IMR-90 (cell line): ENCODE results near the gene ATP2B2. TPM values are rescaled to one million over a fixed set of nuclear protein-coding genes. Genes with fewer than 3 reads are reported as not detected.

ENCODE experiments used
- ATAC-seq: fragments of 200-7000 bp; cut with Tn5 transposase; 2 replicates; pipeline ENCODE4 v1.9.1; 2020; ENCODE audit warnings: low read depth, mild to moderate bottlenecking, moderate library complexity
- BruUV-seq: library from RNA; stranded (reverse); fragments of 400-500 nt; replicated peaks from 2 replicates; lab custom pipeline; 2021; lab: Mats Ljungman, UMichigan
- CTCF ChIA-PET: fragments of 300-600 bp; formaldehyde crosslinking; extraction: SDS; loops from one replicate; lab custom pipeline; 2021; ENCODE audit warnings: antibody characterized with exemption; lab: Yijun Ruan, JAX
- POLR2A ChIA-PET: fragments of 300-600 bp; sonication (Branson Sonifier 250); formaldehyde crosslinking; loops from one replicate; lab custom pipeline; 2022; ENCODE audit warnings: antibody characterized with exemption; ENCODE audit not compliant: unreplicated experiment; lab: Charles Lee
- DNase-seq: peaks from one replicate; pipeline ENCODE4 v3.0.0; 2013
- H2AFZ ChIP-seq: replicated peaks from 2 replicates; pipeline ENCODE3; 2013; ENCODE audit warnings: low read length, mild to moderate bottlenecking; ENCODE audit not compliant: poor library complexity
- H2AK5ac ChIP-seq: 2 replicates; pipeline ENCODE4 v1.6.1; 2013; ENCODE audit warnings: low read depth, low read length, inconsistent platforms
- H2AK9ac ChIP-seq: replicated peaks from 2 replicates; pipeline ENCODE3; 2013; ENCODE audit warnings: mild to moderate bottlenecking, low read depth, low read length, moderate library complexity; ENCODE audit not compliant: poor library complexity
- H2BK120ac ChIP-seq: 2 replicates; pipeline ENCODE4 v1.6.1; 2013; ENCODE audit warnings: low read depth, low read length, inconsistent platforms
- H2BK15ac ChIP-seq: 3 replicates; pipeline ENCODE4 v1.6.1; 2013; ENCODE audit warnings: low read depth, low read length, inconsistent platforms
- H2BK20ac ChIP-seq: 2 replicates; pipeline ENCODE4 v1.6.1; 2013; ENCODE audit warnings: low read depth, mild to moderate bottlenecking, inconsistent platforms, low read length, moderate library complexity
- H2BK5ac ChIP-seq: 2 replicates; pipeline ENCODE4 v1.6.1; 2013; ENCODE audit warnings: mild to moderate bottlenecking, low read depth, low read length, inconsistent platforms; ENCODE audit not compliant: poor library complexity, severe bottlenecking
- H3K14ac ChIP-seq: replicated peaks from 2 replicates; pipeline ENCODE4 v1.6.1; 2013; ENCODE audit warnings: low read depth, low read length, inconsistent platforms
- H3K18ac ChIP-seq: 2 replicates; pipeline ENCODE4 v1.6.1; 2013; ENCODE audit warnings: low read depth, low read length, control low read depth
- H3K23ac ChIP-seq: 2 replicates; pipeline ENCODE4 v1.6.1; 2013; ENCODE audit warnings: low read depth, low read length, inconsistent platforms
- H3K27ac ChIP-seq: 2 replicates; pipeline ENCODE4 v1.5.1; 2013; ENCODE audit warnings: mild to moderate bottlenecking, control low read depth, low read length; ENCODE audit not compliant: insufficient read depth
- H3K27me3 ChIP-seq: 2 replicates; pipeline ENCODE4 v1.6.1; 2013; ENCODE audit warnings: low read length; ENCODE audit not compliant: control insufficient read depth, insufficient read depth
- H3K36me3 ChIP-seq: 2 replicates; pipeline ENCODE4 v1.6.1; 2013; ENCODE audit warnings: low read length, mixed read lengths; ENCODE audit not compliant: control insufficient read depth, insufficient read depth
- H3K4ac ChIP-seq: 2 replicates; pipeline ENCODE4 v1.6.1; 2013; ENCODE audit warnings: low read depth, low read length, inconsistent platforms
- H3K4me1 ChIP-seq: 2 replicates; pipeline ENCODE4 v1.6.1; 2013; ENCODE audit warnings: low read length, mixed read lengths; ENCODE audit not compliant: control insufficient read depth, insufficient read depth
- H3K4me2 ChIP-seq: 2 replicates; pipeline ENCODE4 v1.6.1; 2013; ENCODE audit warnings: low read depth, mild to moderate bottlenecking, control low read depth, low read length, moderate library complexity
- H3K4me3 ChIP-seq: 2 replicates; pipeline ENCODE4 v1.5.1; 2013; ENCODE audit warnings: low read depth, mild to moderate bottlenecking, control low read depth, low read length, moderate library complexity; ENCODE audit not compliant: insufficient read depth
- H3K56ac ChIP-seq: 2 replicates; pipeline ENCODE4 v1.6.1; 2013; ENCODE audit warnings: low read length, inconsistent platforms; ENCODE audit not compliant: insufficient read depth; ENCODE audit errors: extremely low read depth
- H3K79me1 ChIP-seq, 2 experiments: 2 replicates each; pipeline ENCODE4 v1.6.1; 2013; ENCODE audit warnings: low read length in 2 of 2, inconsistent platforms in 1 of 2, low read depth in 1 of 2
- H3K9ac ChIP-seq: 2 replicates; pipeline ENCODE4 v1.6.1; 2013; ENCODE audit warnings: low read depth, low read length, control low read depth
- H3K9me1 ChIP-seq: 2 replicates; pipeline ENCODE4 v1.6.1; 2013; ENCODE audit warnings: low read length, inconsistent platforms; ENCODE audit not compliant: insufficient read depth
- H3K9me3 ChIP-seq: 2 replicates; pipeline ENCODE4 v1.6.1; 2013; ENCODE audit warnings: low read length; ENCODE audit not compliant: control insufficient read depth, insufficient read depth
- H4K20me1 ChIP-seq: 2 replicates; pipeline ENCODE4 v1.6.1; 2013; ENCODE audit warnings: low read length, inconsistent platforms; ENCODE audit not compliant: insufficient read depth
- H4K5ac ChIP-seq: 2 replicates; pipeline ENCODE4 v1.6.1; 2013; ENCODE audit warnings: mild to moderate bottlenecking, low read depth, low read length, control low read depth
- H4K8ac ChIP-seq, 2 experiments: 2 replicates each; pipeline ENCODE4 v1.6.1; 2013; ENCODE audit warnings: low read depth in 2 of 2, low read length in 2 of 2, control low read depth in 1 of 2, inconsistent platforms in 1 of 2
- H4K91ac ChIP-seq: 2 replicates; pipeline ENCODE4 v1.6.1; 2013; ENCODE audit warnings: low read depth, low read length, inconsistent platforms; ENCODE audit not compliant: insufficient read depth
- BHLHE40 ChIP-seq: fragments of 150-350 bp; IDR thresholded peaks from 2 replicates; pipeline ENCODE4 v1.6.1; 2016; ENCODE audit warnings: mild to moderate bottlenecking, low read depth, low read length
- CEBPB ChIP-seq: IDR thresholded peaks from 2 replicates; pipeline ENCODE4 v1.6.1; 2012; ENCODE audit warnings: low read depth, low read length, improper control_type of control experiment
- CHD1 ChIP-seq: IDR thresholded peaks from 2 replicates; pipeline ENCODE4 v1.6.1; 2012; ENCODE audit warnings: low read depth, low read length, improper control_type of control experiment
- FOS ChIP-seq: fragments of 150-350 bp; IDR thresholded peaks from 2 replicates; pipeline ENCODE4 v1.6.1; 2016; ENCODE audit warnings: low read depth, low read length
- MAFK ChIP-seq: IDR thresholded peaks from 2 replicates; pipeline ENCODE4 v1.6.1; 2012; ENCODE audit warnings: low read depth, low read length, improper control_type of control experiment
- MXI1 ChIP-seq: IDR thresholded peaks from 2 replicates; pipeline ENCODE4 v1.6.1; 2012; ENCODE audit warnings: low read depth, mild to moderate bottlenecking, low read length, moderate library complexity, borderline replicate concordance
- NFE2L2 ChIP-seq: fragments of 150-350 bp; IDR thresholded peaks from 2 replicates; pipeline ENCODE4 v1.6.1; 2016; ENCODE audit warnings: low read depth, mild to moderate bottlenecking, low read length
- SMC3 ChIP-seq: fragments of 150-350 bp; IDR thresholded peaks from 2 replicates; pipeline ENCODE4 v1.6.1; 2016; ENCODE audit warnings: low read depth, mild to moderate bottlenecking, antibody characterized with exemption, low read length, moderate library complexity
- WGBS, 2 experiments: methylation state at CpG; one replicate each; pipeline versions ENCODE4 v1.1.5 to v1.1.7; 2013; ENCODE audit warnings: missing lambda C conversion rate in 2 of 2; ENCODE audit not compliant: insufficient read length in 1 of 2; ENCODE audit errors: extremely low coverage in 2 of 2; 5-methylcytosine and 5-hydroxymethylcytosine counted together
- dilution Hi-C: fragments of 300-500 bp; cut with HindIII; formaldehyde crosslinking; loops from one replicate; pipeline ENCODE4 v1.14.3; 2018; ENCODE audit warnings: low sequenced_read_pairs; ENCODE audit not compliant: unreplicated experiment
- in situ Hi-C: fragments of 300-500 bp; cut with MboI; formaldehyde crosslinking; loops from 3 replicates; pipeline ENCODE4 v1.14.3; 2019; ENCODE audit warnings: low sequenced_read_pairs, inconsistent platforms, mixed read lengths
- intact Hi-C: fragments of 100-400 bp; cut with micrococcal nuclease; formaldehyde crosslinking; loops from 2 replicates; pipeline ENCODE4 v1.10.0; 2022
- polyA plus RNA-seq, 3 experiments: library from polyadenylated mRNA; depleted of rRNA; stranded (reverse); fragments of >200 nt; gene quantifications; 2 replicates each; pipeline ENCODE4 v1.2.3, GENCODE V29; 2012; ENCODE audit warnings: low replicate concordance in 1 of 3
- total RNA-seq: library from RNA; depleted of rRNA; stranded (reverse); fragments of >200 nt; gene quantifications from 2 replicates; pipeline ENCODE4 v1.2.3, GENCODE V29; 2012
- TF ChIP-seq, protein P1 (sequence below): fragments of 150-350 bp; IDR thresholded peaks from 2 replicates; pipeline ENCODE4 v1.6.1; 2017; ENCODE audit warnings: mild to moderate bottlenecking, antibody characterized with exemption, low read length, low read depth

Gene ATP2B2
- total and polyA plus RNA-seq, 2 of the 4 experiments (the other 2 are of a cell fraction): under 0.01 to 0.02 TPM

DNA sequence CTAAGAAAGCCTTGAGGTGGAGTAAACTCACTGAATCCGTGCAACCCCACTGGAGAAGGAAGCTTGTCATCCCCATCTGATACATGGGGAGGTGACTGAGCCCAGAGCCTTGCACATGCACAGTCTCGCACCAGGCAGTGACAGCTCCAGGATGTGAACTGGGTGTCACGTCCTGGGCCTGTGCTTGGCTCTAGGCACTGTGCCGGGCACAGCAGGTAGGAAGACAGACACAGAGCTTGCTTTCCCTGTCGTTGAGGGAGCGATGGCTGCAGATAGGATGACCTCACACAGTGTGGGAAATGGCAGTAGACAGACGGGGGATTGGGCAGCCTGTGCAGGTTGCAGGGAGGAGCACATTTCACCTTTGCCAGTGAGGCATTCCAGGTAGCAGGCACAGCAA lies 12.2 kb upstream of the ATP2B2 start:
- in situ Hi-C loops (no loop called here), dilution Hi-C loops (no loop called here), intact Hi-C loops (no loop called here)
- H3K27me3 ChIP-seq: peaks cover 25% of the 10 kb centered on the region
- no peaks in the 10 kb centered on the region for H3K9me3 ChIP-seq
- H3K14ac ChIP-seq: no peak overlapping the region
- H2AK9ac ChIP-seq: no peak overlapping the region
- ATAC-seq (no peak), DNase-seq (no peak)
- H3K4me1 ChIP-seq: peaks cover 6% of the 10 kb centered on the region; the same call in 1 of the 2 replicates
- ChIA-PET POLR2A (no interaction called here), CTCF (no interaction called here)
- no peak overlapping the region for H3K27ac ChIP-seq
- no peak overlapping the region for H3K18ac ChIP-seq
- H2BK15ac ChIP-seq: no peak overlapping the region
- H2BK20ac ChIP-seq: no peak overlapping the region
- TF ChIP-seq CHD1: no peak
- TF ChIP-seq SMC3: no peak
- TF ChIP-seq MXI1: no peak
- no peak for TF ChIP-seq MAFK
- no peak for TF ChIP-seq NFE2L2
- TF ChIP-seq CEBPB: no peak
- no peak for TF ChIP-seq FOS
- TF ChIP-seq BHLHE40: no peak
- TF ChIP-seq, protein P1, sequence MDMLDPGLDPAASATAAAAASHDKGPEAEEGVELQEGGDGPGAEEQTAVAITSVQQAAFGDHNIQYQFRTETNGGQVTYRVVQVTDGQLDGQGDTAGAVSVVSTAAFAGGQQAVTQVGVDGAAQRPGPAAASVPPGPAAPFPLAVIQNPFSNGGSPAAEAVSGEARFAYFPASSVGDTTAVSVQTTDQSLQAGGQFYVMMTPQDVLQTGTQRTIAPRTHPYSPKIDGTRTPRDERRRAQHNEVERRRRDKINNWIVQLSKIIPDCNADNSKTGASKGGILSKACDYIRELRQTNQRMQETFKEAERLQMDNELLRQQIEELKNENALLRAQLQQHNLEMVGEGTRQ: no peak
- no peaks in the 10 kb centered on the region for H3K79me1 ChIP-seq
- no peak overlapping the region for H3K4me3 ChIP-seq
- BruUV-seq: no TSS peak
- H4K91ac ChIP-seq: no peak overlapping the region
- no peak overlapping the region for H3K9ac ChIP-seq
- H3K36me3 ChIP-seq: no peaks in the 10 kb centered on the region
- H3K4me2 ChIP-seq: no peak overlapping the region
- no peak overlapping the region for H3K4ac ChIP-seq
- 43% methylated on average over 4 of the region's 7 CpGs; no CpG with 5 or more reads in 1 of the 2 experiments for WGBS, 2 experiments
- H4K8ac ChIP-seq: no peak overlapping the region
- H3K9me1 ChIP-seq: no peaks in the 10 kb centered on the region; the same call in 1 of the 2 replicates
- H4K5ac ChIP-seq: no peak overlapping the region
- H3K56ac ChIP-seq: no peak overlapping the region
- H3K23ac ChIP-seq: no peak overlapping the region
- no peaks in the 10 kb centered on the region for H4K20me1 ChIP-seq
- H2BK120ac ChIP-seq: no peak overlapping the region
- no peak overlapping the region for H2BK5ac ChIP-seq
- H2AFZ ChIP-seq: no peak overlapping the region
- no peak overlapping the region for H2AK5ac ChIP-seq
